ENCODE results near the gene WNT7A. TPM values are rescaled to one million over a fixed set of nuclear protein-coding genes. Genes with fewer than 3 reads are reported as not detected.

WNT7A gene
- polyA plus RNA-seq, 1 of the 3 experiments (the other 2 are of a cell fraction): not detected

GRCh38 chr3:13867732-13868131 is 12.1 kb downstream of the WNT7A start:
- 64% methylated on average over 3 of the region's 3 CpGs for WGBS (ENCODE audit: low lambda C conversion rate)
- TF ChIP-seq CHD2 (IDR thresholded peaks at IDR 0.05; ENCODE audit: low read length, partially characterized antibody): no peak
- TF ChIP-seq EP300 (IDR thresholded peaks at IDR 0.05; ENCODE audit: borderline replicate concordance in 1 of 2, low read depth in 1 of 2, low read length in 1 of 2): no peak
- no peak for TF ChIP-seq MXI1 (IDR thresholded peaks at IDR 0.05; ENCODE audit: low read depth, low read length)
- TF ChIP-seq FOXJ3 (CRISPR knock-in tag; IDR thresholded peaks at IDR 0.05): no peak
- TF ChIP-seq JUND (IDR thresholded peaks at IDR 0.05): no peak
- TF ChIP-seq ZBTB33 (IDR thresholded peaks at IDR 0.05; ENCODE audit: borderline replicate concordance, low read depth): no peak
- no peak for TF ChIP-seq RFX5 (IDR thresholded peaks at IDR 0.05; ENCODE audit: low read length)
- TF ChIP-seq RXRA (IDR thresholded peaks at IDR 0.05; ENCODE audit: borderline replicate concordance, low read depth): no peak
- no peaks in the 10 kb centered on the region for H4K20me1 ChIP-seq (ENCODE audit: insufficient read depth)
- no peaks in the 10 kb centered on the region for H3F3A ChIP-seq (replicated peaks; ENCODE audit: insufficient read depth)
- no peaks in the 10 kb centered on the region for H3K9me3 ChIP-seq
- DNase-seq: no peak
- H2AFZ ChIP-seq (ENCODE audit: low read depth): no peak overlapping the region
- peaks cover 0 to 5% of the 10 kb centered on the region in 2 experiments; a peak in 1 of 4 replicates for H3K4me1 ChIP-seq (ENCODE audit: control insufficient read depth in 1 of 2, insufficient read depth in 2 of 2, low read depth in 1 of 2, low read length in 1 of 2)
- H3K36me3 ChIP-seq (replicated peaks in 1 of 2; ENCODE audit: control insufficient read depth in 1 of 2, insufficient read depth in 2 of 2, low read length in 1 of 2): no peaks in the 10 kb centered on the region
- no peaks in the 10 kb centered on the region for H3K9me2 ChIP-seq
- no peak overlapping the region for H3K4me2 ChIP-seq
- no peaks in the 10 kb centered on the region for H3K79me2 ChIP-seq (ENCODE audit: insufficient read depth)
- H3K27ac ChIP-seq (ENCODE audit: low read depth in 2 of 2, low read length in 1 of 2): no peak overlapping the region
- H3K4me3 ChIP-seq (ENCODE audit: low read depth in 2 of 2, low read length in 1 of 2): no peak overlapping the region
- no peak overlapping the region for H3K9ac ChIP-seq
- no peaks in the 10 kb centered on the region for H3K27me3 ChIP-seq (ENCODE audit: insufficient read depth)
- CTCF ChIA-PET: interaction anchor here (3.5 to 3.8 kb wide), 2 partner anchors 13 to 210 kb away, joined by 18 to 21 read pairs; partner anchors contain the start of gene WNT7A
- POLR2A ChIA-PET: no interaction called here

GRCh38 chr3:13866041-13866965 is 13.6 kb downstream of the WNT7A start:
- Histone ChIP-seq H3K4me2 (no peak overlapping the region), H3K9me3 (no peaks in the 10 kb centered on the region), H3K4me1 (ENCODE audit: control insufficient read depth in 1 of 2, insufficient read depth in 2 of 2, low read depth in 1 of 2, low read length in 1 of 2) (peaks cover 0 to 5% of the 10 kb centered on the region in 2 experiments; a peak in 1 of 4 replicates), H3F3A (replicated peaks; ENCODE audit: insufficient read depth) (no peaks in the 10 kb centered on the region), H3K4me3 (ENCODE audit: low read depth in 2 of 2, low read length in 1 of 2) (no peak overlapping the region), H3K9me2 (no peaks in the 10 kb centered on the region), H3K27ac (ENCODE audit: low read depth in 2 of 2, low read length in 1 of 2) (no peak overlapping the region), H4K20me1 (ENCODE audit: insufficient read depth) (no peaks in the 10 kb centered on the region), H3K9ac (no peak overlapping the region), H3K36me3 (replicated peaks in 1 of 2; ENCODE audit: control insufficient read depth in 1 of 2, insufficient read depth in 2 of 2, low read length in 1 of 2) (no peaks in the 10 kb centered on the region), H3K79me2 (ENCODE audit: insufficient read depth) (no peaks in the 10 kb centered on the region), H2AFZ (ENCODE audit: low read depth) (no peak overlapping the region), H3K27me3 (ENCODE audit: insufficient read depth) (no peaks in the 10 kb centered on the region)
- no peak for DNase-seq
- POLR2A ChIA-PET: no interaction called here
- CTCF ChIA-PET: interaction anchor here (1.0 to 3.8 kb wide), 5 partner anchors 15 to 211 kb away, joined by 3 to 21 read pairs (median 10); partner anchors contain the start of gene WNT7A
- WGBS (ENCODE audit: low lambda C conversion rate): 32% methylated on average over 14 of the region's 14 CpGs
- no peak for TF ChIP-seq EP300 (IDR thresholded peaks at IDR 0.05; ENCODE audit: borderline replicate concordance in 1 of 2, low read depth in 1 of 2, low read length in 1 of 2)
- TF ChIP-seq SIN3A (IDR thresholded peaks at IDR 0.05; ENCODE audit: borderline replicate concordance, low read depth, low read length): no peak
- no peak for TF ChIP-seq GATA2 (CRISPR knock-in tag; IDR thresholded peaks at IDR 0.05)
- TF ChIP-seq MAX (IDR thresholded peaks at IDR 0.05; ENCODE audit: low read depth): no peak
- no peak for TF ChIP-seq USF2 (IDR thresholded peaks at IDR 0.05; ENCODE audit: borderline replicate concordance, low read depth, low read length)

Data from SK-N-SH (cell line).